KMS-11 (cell line): Measurements from ENCODE around the gene TIAM1.

ENCODE experiments used
- H2AFZ ChIP-seq: fragments of 200-600 bp; sonication (generic); 2 replicates; pipeline ENCODE4 v1.6.1; 2016; ENCODE audit warnings: antibody characterized with exemption, mixed run types, low read depth
- H3K27ac ChIP-seq: fragments of 200-600 bp; sonication (generic); 2 replicates; pipeline ENCODE4 v1.6.1; 2016; ENCODE audit warnings: mild to moderate bottlenecking, mixed run types
- H3K27me3 ChIP-seq: fragments of 200-600 bp; sonication (generic); 2 replicates; pipeline ENCODE4 v1.6.1; 2017; ENCODE audit warnings: mild to moderate bottlenecking, low read depth, mixed run types, moderate library complexity; ENCODE audit not compliant: insufficient read depth
- H3K36me3 ChIP-seq: fragments of 200-600 bp; sonication (generic); 2 replicates; pipeline ENCODE4 v1.6.1; 2017; ENCODE audit warnings: mild to moderate bottlenecking, mixed run types; ENCODE audit not compliant: insufficient read depth
- H3K4me1 ChIP-seq: fragments of 200-600 bp; sonication (generic); 2 replicates; pipeline ENCODE4 v1.6.1; 2016; ENCODE audit warnings: mild to moderate bottlenecking, low read depth, mixed run types; ENCODE audit not compliant: poor library complexity, severe bottlenecking
- H3K4me2 ChIP-seq: fragments of 200-600 bp; sonication (generic); 2 replicates; pipeline ENCODE4 v1.7.0; 2016; ENCODE audit warnings: mild to moderate bottlenecking, mixed run types
- H3K4me3 ChIP-seq: fragments of 200-600 bp; sonication (generic); IDR thresholded peaks from 2 replicates; pipeline ENCODE4 v1.6.1; 2017; ENCODE audit warnings: low read depth, low read length, mixed read lengths; ENCODE audit not compliant: insufficient read depth
- H3K79me2 ChIP-seq: fragments of 200-600 bp; sonication (generic); 2 replicates; pipeline ENCODE4 v1.6.1; 2016; ENCODE audit warnings: low read depth, mixed run types; ENCODE audit not compliant: insufficient read depth
- H3K9ac ChIP-seq: fragments of 200-600 bp; sonication (generic); 2 replicates; pipeline ENCODE4 v1.6.1; 2016; ENCODE audit warnings: mild to moderate bottlenecking, mixed run types
- H4K20me1 ChIP-seq: fragments of 200-600 bp; sonication (generic); 2 replicates; pipeline ENCODE4 v1.6.1; 2016; ENCODE audit warnings: mild to moderate bottlenecking, mixed run types; ENCODE audit not compliant: insufficient read depth
- CTCF ChIP-seq: fragments of 200-600 bp; sonication (generic); conservative IDR thresholded peaks from 2 replicates; pipeline ENCODE4 v1.6.1; 2017; ENCODE audit warnings: low read depth, mild to moderate bottlenecking, antibody characterized with exemption, low read length, moderate library complexity, mixed read lengths

Gene TIAM1

GRCh38 chr21:31143036-31143435, 201.0 kb downstream of the TIAM1 start:
- Histone ChIP-seq H3K4me3 (no peak overlapping the region), H4K20me1 (no peaks in the 10 kb centered on the region), H3K27me3 (no peaks in the 10 kb centered on the region), H2AFZ (no peak overlapping the region), H3K79me2 (no peaks in the 10 kb centered on the region), H3K27ac (no peak overlapping the region), H3K36me3 (no peaks in the 10 kb centered on the region), H3K4me2 (no peak overlapping the region), H3K4me1 (peaks cover 1% of the 10 kb centered on the region), H3K9ac (no peak overlapping the region)
- no peak for TF ChIP-seq CTCF

DNA sequence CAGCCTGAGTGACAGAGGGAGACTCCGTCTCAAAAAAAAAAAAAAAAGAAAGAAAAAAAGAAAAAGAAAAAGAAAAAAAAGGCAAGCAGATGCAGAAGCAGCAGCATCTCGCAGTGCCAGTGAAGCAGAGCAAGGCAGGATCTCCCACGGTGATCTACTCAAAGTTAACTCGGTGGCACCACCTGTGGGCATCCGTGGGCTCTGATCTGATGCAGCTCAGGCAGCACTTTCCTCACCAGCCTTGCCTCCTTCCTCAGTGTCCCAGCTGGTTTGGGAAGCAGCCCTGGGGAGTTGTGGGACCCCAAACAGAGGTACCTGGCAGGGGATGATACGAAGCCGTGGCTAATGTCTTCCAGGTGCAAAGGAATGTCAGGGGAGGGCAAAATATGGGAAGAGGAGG, 201.5 kb downstream of the TIAM1 start:
- no peak for TF ChIP-seq CTCF
- no peaks in the 10 kb centered on the region for H3K79me2 ChIP-seq
- H3K9ac ChIP-seq, result no peak overlapping the region
- no peak overlapping the region for H3K27ac ChIP-seq
- no peaks in the 10 kb centered on the region for H3K36me3 ChIP-seq
- H3K27me3 ChIP-seq, result no peaks in the 10 kb centered on the region
- no peak overlapping the region for H3K4me3 ChIP-seq
- no peak overlapping the region for H3K4me2 ChIP-seq
- H4K20me1 ChIP-seq, result no peaks in the 10 kb centered on the region
- H3K4me1 ChIP-seq, result peaks cover 6% of the 10 kb centered on the region
- H2AFZ ChIP-seq, result no peak overlapping the region

GRCh38 chr21:31141389-31142000, 202.6 kb downstream of the TIAM1 start:
- no peaks in the 10 kb centered on the region for H4K20me1 ChIP-seq
- H3K4me1 ChIP-seq, result peaks cover 9% of the 10 kb centered on the region
- H2AFZ ChIP-seq, result no peak overlapping the region
- no peak overlapping the region for H3K4me2 ChIP-seq
- no peaks in the 10 kb centered on the region for H3K79me2 ChIP-seq
- no peak for TF ChIP-seq CTCF
- H3K9ac ChIP-seq, result no peak overlapping the region
- H3K27me3 ChIP-seq, result no peaks in the 10 kb centered on the region
- H3K27ac ChIP-seq, result no peak overlapping the region
- H3K4me3 ChIP-seq, result no peak overlapping the region
- no peaks in the 10 kb centered on the region for H3K36me3 ChIP-seq

- no peak for TF ChIP-seq CTCF
- Histone ChIP-seq H3K4me3 (no peak overlapping the region), H2AFZ (no peak overlapping the region), H3K27me3 (no peaks in the 10 kb centered on the region), H3K36me3 (no peaks in the 10 kb centered on the region), H3K79me2 (no peaks in the 10 kb centered on the region), H3K9ac (no peak overlapping the region), H3K4me1 (peaks cover 9% of the 10 kb centered on the region), H3K4me2 (no peak overlapping the region), H4K20me1 (no peaks in the 10 kb centered on the region), H3K27ac (no peak overlapping the region)
These were observed 203.4 kb downstream of the TIAM1 start for GRCh38 chr21:31140676-31141075.
